Activated CD4-positive, alpha-beta T cell treated with anti-CD3 and anti-CD28 coated beads for 36 hours (primary cell): Measurements from ENCODE around the gene TMEM184B. TPM values are rescaled to one million over a fixed set of nuclear protein-coding genes. Genes with fewer than 3 reads are reported as not detected.

Source experiments
- ATAC-seq: fragments of 200-7000 bp; cut with Tn5 transposase; one replicate; pipeline ENCODE4 v1.10.0; 2021; ENCODE audit warnings: mild to moderate bottlenecking, moderate library complexity
- CTCF ChIA-PET: fragments of 350-600 bp; sonication (Branson Sonifier 250); formaldehyde crosslinking; loops from one replicate; lab custom pipeline; 2021; ENCODE audit warnings: antibody characterized with exemption; lab: Charles Lee
- POLR2A ChIA-PET: fragments of 350-600 bp; sonication (Branson Sonifier 250); formaldehyde crosslinking; loops from one replicate; lab custom pipeline; 2021; ENCODE audit warnings: antibody characterized with exemption, inconsistent platforms; lab: Charles Lee
- DNase-seq: peaks from one replicate; pipeline ENCODE4 v3.0.0-alpha.2; 2020
- H3K27ac Mint-ChIP-seq: one replicate; pipeline ENCODE4 v1.8.0; 2021; ENCODE audit warnings: mixed read lengths
- H3K27me3 Mint-ChIP-seq: one replicate; pipeline ENCODE4 v1.8.0; 2021; ENCODE audit warnings: mixed read lengths
- H3K36me3 Mint-ChIP-seq: one replicate; pipeline ENCODE4 v1.8.0; 2021; ENCODE audit warnings: low read depth, mixed read lengths
- H3K4me1 Mint-ChIP-seq: one replicate; pipeline ENCODE4 v1.8.0; 2021; ENCODE audit warnings: mixed read lengths
- H3K4me3 Mint-ChIP-seq: one replicate; pipeline ENCODE4 v1.8.0; 2021; ENCODE audit warnings: mild to moderate bottlenecking, moderate library complexity, mixed read lengths
- H3K9me3 Mint-ChIP-seq: one replicate; pipeline ENCODE4 v1.8.0; 2021; ENCODE audit warnings: low read depth, mixed read lengths
- intact Hi-C, 2 experiments: fragments of 100-400 bp; cut with DNase I in 1 of 2; cut with micrococcal nuclease in 1 of 2; formaldehyde crosslinking; loops; one replicate each; pipeline versions ENCODE4 v1.14.2 to v1.15.1; 2022 to 2024; cut with DNase I, micrococcal nuclease
- total RNA-seq, 2 experiments: library from RNA; stranded (reverse); gene quantifications; one replicate each; pipeline ENCODE4 v1.2.3, GENCODE V29; 2021

The TMEM184B gene
- total RNA-seq, 2 experiments from 2014 or later, result 16.0 to 19.8 TPM

DNA sequence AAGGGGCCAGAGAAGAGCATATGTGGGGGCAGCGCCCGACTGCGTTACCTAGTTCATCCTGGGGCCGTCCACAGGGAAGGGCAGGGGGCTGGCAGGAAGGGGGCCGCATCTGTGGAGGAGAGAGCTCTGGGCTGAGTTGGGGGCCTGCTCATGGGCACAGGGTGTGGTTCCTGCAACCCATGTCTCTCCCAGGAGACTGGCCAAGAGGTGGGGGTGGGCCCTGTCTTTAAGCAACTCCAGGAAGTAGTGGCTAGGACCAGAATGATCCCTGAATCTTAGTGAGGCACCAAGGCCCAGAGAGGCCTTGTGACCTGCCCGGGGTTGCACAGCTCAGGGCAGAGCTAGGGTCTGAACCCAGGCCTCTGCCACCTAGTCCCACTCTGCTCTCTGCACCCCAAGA lies 22.5 kb upstream of the TMEM184B start:
- ChIA-PET CTCF (interaction anchor here (0.6 kb wide), 1 partner anchor 10 kb away, joined by 3 read pairs; no protein-coding TSS in a partner anchor), POLR2A (interaction anchor here (0.6 to 0.7 kb wide), 2 partner anchors 14 to 387 kb away, joined by 4 to 5 read pairs; no protein-coding TSS in a partner anchor)
- no peak for ATAC-seq
- no peak for DNase-seq
- intact Hi-C loops, result loop anchor here in 1 of 2 experiments (5.0 kb wide), 1 partner anchor 57 kb away; no protein-coding TSS in a partner anchor
- no peaks in the 10 kb centered on the region for H3K4me1 Mint-ChIP-seq
- no peaks in the 10 kb centered on the region for H3K27me3 Mint-ChIP-seq
- H3K4me3 Mint-ChIP-seq, result no peak overlapping the region
- H3K36me3 Mint-ChIP-seq, result peaks cover 31% of the 10 kb centered on the region
- H3K9me3 Mint-ChIP-seq, result no peaks in the 10 kb centered on the region
- no peak overlapping the region for H3K27ac Mint-ChIP-seq

DNA sequence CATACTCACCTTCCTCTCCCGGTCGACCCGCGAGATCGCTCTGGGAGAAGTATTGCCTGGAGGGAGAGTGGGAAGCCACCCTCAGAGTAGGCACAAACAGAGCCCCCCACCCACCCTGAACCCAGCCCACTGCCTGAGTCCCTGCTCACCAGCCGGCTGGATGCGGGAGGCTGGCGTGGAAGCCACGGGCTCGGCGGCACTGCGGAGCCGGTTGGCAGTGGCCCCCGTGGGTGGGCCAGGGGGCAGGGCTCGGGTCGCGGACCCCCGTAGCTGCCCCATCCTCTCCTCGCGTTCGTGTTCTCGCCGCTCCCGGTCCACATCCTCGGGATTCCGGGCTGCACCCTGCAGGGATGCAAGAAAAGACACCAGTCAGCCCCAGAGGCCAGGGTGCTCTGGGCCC lies 21.4 kb upstream of the TMEM184B start:
- ChIA-PET POLR2A (no interaction called here), CTCF (no interaction called here)
- no peak for DNase-seq
- ATAC-seq, result no peak
- intact Hi-C loops, result no loop called here
- H3K4me3 Mint-ChIP-seq, result no peak overlapping the region
- no peaks in the 10 kb centered on the region for H3K9me3 Mint-ChIP-seq
- H3K36me3 Mint-ChIP-seq, result peaks cover 28% of the 10 kb centered on the region
- H3K4me1 Mint-ChIP-seq, result no peaks in the 10 kb centered on the region
- no peaks in the 10 kb centered on the region for H3K27me3 Mint-ChIP-seq
- no peak overlapping the region for H3K27ac Mint-ChIP-seq

- Mint-ChIP-seq H3K27ac (no peak overlapping the region), H3K4me3 (no peak overlapping the region), H3K4me1 (no peaks in the 10 kb centered on the region), H3K27me3 (no peaks in the 10 kb centered on the region), H3K9me3 (no peaks in the 10 kb centered on the region), H3K36me3 (peaks cover 18% of the 10 kb centered on the region)
- intact Hi-C loops, result no loop called here
- no peak for DNase-seq
- ATAC-seq, result no peak
- ChIA-PET CTCF (no interaction called here), POLR2A (no interaction called here)
Observed at GRCh38 chr22:38292694-38293093, 19.9 kb upstream of the TMEM184B start.

DNA sequence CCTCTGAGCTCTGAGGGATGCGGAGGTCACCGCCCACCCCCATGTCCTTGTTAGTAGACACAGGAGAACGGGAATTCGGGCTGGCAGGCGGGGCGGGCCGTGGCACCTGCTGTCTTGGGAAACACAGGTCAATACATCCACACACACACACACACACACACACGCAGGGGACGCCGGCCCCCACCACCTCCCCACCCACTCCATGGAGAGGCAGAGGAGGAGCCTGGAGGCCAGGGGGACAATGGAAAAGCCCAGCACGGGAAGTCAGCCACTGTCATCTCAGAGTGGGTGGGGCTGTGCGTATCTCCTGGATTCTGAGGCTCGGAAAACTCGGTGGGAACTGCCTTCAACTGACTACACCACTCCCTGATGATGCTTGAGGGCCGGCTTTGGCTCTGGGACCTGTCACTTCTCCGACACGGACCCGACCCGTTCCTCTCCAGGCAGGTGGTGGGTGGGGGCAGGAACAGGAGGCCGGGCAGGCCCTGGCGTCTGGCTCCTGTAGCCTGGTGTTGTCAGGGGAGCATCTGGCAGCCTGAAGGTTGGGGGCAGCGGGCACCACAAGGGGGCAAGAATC lies 18.5 kb upstream of the TMEM184B start:
- no peak for ATAC-seq
- Mint-ChIP-seq H3K9me3 (no peaks in the 10 kb centered on the region), H3K4me3 (no peak overlapping the region), H3K4me1 (no peaks in the 10 kb centered on the region), H3K27me3 (no peaks in the 10 kb centered on the region), H3K27ac (no peak overlapping the region), H3K36me3 (peaks cover 14% of the 10 kb centered on the region)
- POLR2A ChIA-PET, result no interaction called here
- CTCF ChIA-PET, result no interaction called here
- no peak for DNase-seq
- intact Hi-C loops, result no loop called here

DNA sequence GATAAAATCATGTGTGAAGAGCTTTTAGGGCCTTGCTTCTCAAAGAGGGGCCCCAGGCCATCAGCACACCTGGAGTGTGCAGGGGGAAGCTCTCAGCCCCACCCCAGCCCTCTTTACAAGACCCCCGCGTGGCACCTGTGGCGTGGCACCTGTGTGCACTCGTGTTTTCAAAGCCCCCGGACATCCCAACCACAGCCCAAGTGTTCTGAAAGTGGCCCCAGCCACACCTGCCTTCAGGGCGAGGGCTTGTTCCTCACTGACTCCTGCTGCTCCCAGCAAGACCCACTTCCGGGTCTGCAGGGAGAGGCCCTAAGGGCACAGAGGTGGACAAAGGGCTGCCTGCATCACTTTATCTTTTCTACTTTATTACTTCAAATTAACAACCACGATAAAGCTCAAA lies 17.5 kb upstream of the TMEM184B start:
- intact Hi-C loops, result no loop called here
- POLR2A ChIA-PET, result no interaction called here
- H3K27me3 Mint-ChIP-seq, result no peaks in the 10 kb centered on the region
- H3K4me3 Mint-ChIP-seq, result no peak overlapping the region
- H3K36me3 Mint-ChIP-seq, result peaks cover 14% of the 10 kb centered on the region
- no peak overlapping the region for H3K27ac Mint-ChIP-seq
- ATAC-seq, result no peak
- no peaks in the 10 kb centered on the region for H3K4me1 Mint-ChIP-seq
- H3K9me3 Mint-ChIP-seq, result no peaks in the 10 kb centered on the region
- CTCF ChIA-PET, result interaction anchor here (1.0 kb wide), 1 partner anchor 238 kb away, joined by 3 read pairs; no protein-coding TSS in a partner anchor
- DNase-seq, result no peak

GRCh38 chr22:38289583-38290082 lies 16.8 kb upstream of the TMEM184B start:
- no peak for ATAC-seq
- Mint-ChIP-seq H3K36me3 (peaks cover 14% of the 10 kb centered on the region), H3K9me3 (no peaks in the 10 kb centered on the region), H3K27ac (no peak overlapping the region), H3K27me3 (no peaks in the 10 kb centered on the region), H3K4me3 (no peak overlapping the region), H3K4me1 (no peaks in the 10 kb centered on the region)
- POLR2A ChIA-PET, result no interaction called here
- no peak for DNase-seq
- CTCF ChIA-PET, result interaction anchor here (1.0 kb wide), 1 partner anchor 238 kb away, joined by 3 read pairs; no protein-coding TSS in a partner anchor
- intact Hi-C loops, result no loop called here

DNA sequence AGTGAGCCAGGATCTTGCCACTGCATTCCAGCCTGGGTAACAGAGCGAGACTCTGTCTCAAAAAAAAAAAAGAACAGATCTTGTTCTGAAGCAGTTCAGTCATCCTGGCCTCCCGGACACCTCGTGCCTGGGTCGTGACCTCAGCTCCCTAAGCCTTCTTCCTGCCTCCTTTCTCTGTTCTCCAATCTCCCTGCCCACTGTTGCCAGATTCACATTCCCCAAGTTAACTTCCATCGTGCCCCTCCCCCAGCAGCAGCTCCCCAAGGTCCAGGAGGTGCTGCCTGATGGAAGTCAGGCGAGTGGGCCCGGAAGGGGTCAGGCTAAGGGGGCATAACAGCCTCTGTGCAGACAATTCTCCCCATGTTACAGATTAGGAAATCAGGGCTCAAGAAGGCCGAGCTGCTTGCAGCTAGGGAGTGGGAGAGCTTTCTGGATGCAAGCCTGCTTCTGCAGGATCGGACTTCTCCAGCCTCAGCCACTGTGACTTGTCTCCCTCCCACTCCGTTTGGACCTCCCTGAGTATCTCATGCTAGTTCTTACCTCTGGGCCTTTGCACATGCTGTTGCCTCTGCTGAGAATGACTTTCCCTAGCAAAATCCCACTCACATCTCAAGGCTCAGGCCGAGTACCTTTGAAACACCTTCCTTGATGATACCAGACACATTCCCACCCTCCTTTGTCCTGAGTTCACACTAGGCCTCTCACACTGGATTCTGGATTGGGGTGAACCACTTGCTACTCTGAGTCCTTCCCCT lies 14.3 kb upstream of the TMEM184B start:
- no peaks in the 10 kb centered on the region for H3K4me1 Mint-ChIP-seq
- H3K36me3 Mint-ChIP-seq, result peaks cover 3% of the 10 kb centered on the region
- H3K27me3 Mint-ChIP-seq, result no peaks in the 10 kb centered on the region
- H3K4me3 Mint-ChIP-seq, result no peak overlapping the region
- POLR2A ChIA-PET, result no interaction called here
- CTCF ChIA-PET, result no interaction called here
- no peak for DNase-seq
- intact Hi-C loops, result no loop called here
- H3K27ac Mint-ChIP-seq, result no peak overlapping the region
- H3K9me3 Mint-ChIP-seq, result no peaks in the 10 kb centered on the region
- ATAC-seq, result no peak

- ChIA-PET POLR2A (no interaction called here), CTCF (interaction anchor here (1.0 to 1.3 kb wide), 2 partner anchors 14 to 233 kb away, joined by 3 read pairs; no protein-coding TSS in a partner anchor)
- Mint-ChIP-seq H3K9me3 (no peaks in the 10 kb centered on the region), H3K4me1 (no peaks in the 10 kb centered on the region), H3K27me3 (no peaks in the 10 kb centered on the region), H3K4me3 (no peak overlapping the region), H3K36me3 (no peaks in the 10 kb centered on the region), H3K27ac (no peak overlapping the region)
- ATAC-seq, result no peak
- no peak for DNase-seq
- intact Hi-C loops, result no loop called here
Observed at GRCh38 chr22:38285018-38285417, 12.2 kb upstream of the TMEM184B start.

- intact Hi-C loops, result no loop called here
- H3K4me1 Mint-ChIP-seq, result no peaks in the 10 kb centered on the region
- H3K27me3 Mint-ChIP-seq, result no peaks in the 10 kb centered on the region
- POLR2A ChIA-PET, result no interaction called here
- ATAC-seq (no peak), DNase-seq (no peak)
- CTCF ChIA-PET, result interaction anchor here (1.3 kb wide), 1 partner anchor 232 kb away, joined by 3 read pairs; no protein-coding TSS in a partner anchor
- no peaks in the 10 kb centered on the region for H3K9me3 Mint-ChIP-seq
- H3K36me3 Mint-ChIP-seq, result no peaks in the 10 kb centered on the region
- no peak overlapping the region for H3K4me3 Mint-ChIP-seq
- H3K27ac Mint-ChIP-seq, result no peak overlapping the region
Observed at GRCh38 chr22:38284042-38284402, 11.2 kb upstream of the TMEM184B start.

DNA sequence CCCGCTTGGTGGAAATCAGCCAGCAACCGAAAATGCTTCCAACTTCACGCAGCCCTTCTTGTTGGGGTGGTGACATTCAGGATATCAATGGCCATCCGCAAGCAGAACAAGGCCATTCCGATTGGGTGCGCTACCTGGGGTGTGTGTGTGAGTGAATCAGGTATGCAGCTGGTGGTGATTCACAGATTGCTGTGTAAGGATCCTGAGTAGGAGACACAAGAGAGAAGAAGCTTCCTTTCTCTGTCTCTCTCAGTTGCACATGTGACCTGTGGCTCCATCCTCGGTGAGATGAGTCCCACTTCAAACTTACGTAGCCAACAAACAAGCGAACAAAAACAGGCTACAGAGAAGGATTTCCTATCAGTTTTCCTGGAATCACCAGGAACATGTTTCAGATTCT lies 9.6 kb upstream of the TMEM184B start:
- Mint-ChIP-seq H3K4me3 (no peak overlapping the region), H3K36me3 (no peaks in the 10 kb centered on the region), H3K27ac (no peak overlapping the region), H3K9me3 (no peaks in the 10 kb centered on the region), H3K4me1 (no peaks in the 10 kb centered on the region), H3K27me3 (no peaks in the 10 kb centered on the region)
- ChIA-PET CTCF (no interaction called here), POLR2A (no interaction called here)
- intact Hi-C loops, result no loop called here
- no peak for ATAC-seq
- no peak for DNase-seq

- POLR2A ChIA-PET, result interaction anchor here (0.6 kb wide), 1 partner anchor 727 kb away, joined by 4 read pairs; no protein-coding TSS in a partner anchor
- CTCF ChIA-PET, result no interaction called here
- no peak for ATAC-seq
- Mint-ChIP-seq H3K4me1 (peaks cover 15% of the 10 kb centered on the region), H3K4me3 (no peak overlapping the region), H3K9me3 (no peaks in the 10 kb centered on the region), H3K27me3 (no peaks in the 10 kb centered on the region), H3K36me3 (no peaks in the 10 kb centered on the region), H3K27ac (no peak overlapping the region)
- intact Hi-C loops, result no loop called here
- no peak for DNase-seq
Observed at GRCh38 chr22:38276166-38276565, 3.4 kb upstream of the TMEM184B start.
